Neural cell (in vitro differentiated cells): ENCODE results near the gene NTF3.

Source experiments
- CTCF ChIP-seq: fragments of 450-650 bp; IDR thresholded peaks from 2 replicates; pipeline ENCODE4 v1.5.1; 2014; ENCODE audit warnings: antibody characterized with exemption, mild to moderate bottlenecking, moderate library complexity; ENCODE audit not compliant: poor library complexity, severe bottlenecking
- EP300 ChIP-seq: fragments of 450-650 bp; conservative IDR thresholded peaks from 2 replicates; pipeline ENCODE4 v1.6.1; 2014; ENCODE audit warnings: antibody characterized with exemption, mild to moderate bottlenecking, moderate library complexity; ENCODE audit not compliant: poor library complexity, severe bottlenecking
- EZH2 ChIP-seq: fragments of 200-600, 300-800 bp; shearing (Covaris generic), sonication (generic); IDR thresholded peaks from 2 replicates; pipeline ENCODE4 v1.6.1; 2014; ENCODE audit warnings: antibody characterized with exemption, low read length, borderline replicate concordance, mild to moderate bottlenecking; ENCODE audit not compliant: insufficient read depth, poor library complexity, severe bottlenecking
- MXI1 ChIP-seq: fragments of 450-650 bp; conservative IDR thresholded peaks from 2 replicates; pipeline ENCODE4 v1.6.1; 2014; ENCODE audit warnings: antibody characterized with exemption, mild to moderate bottlenecking; ENCODE audit not compliant: poor library complexity, severe bottlenecking
- POLR2AphosphoS5 ChIP-seq: IDR thresholded peaks from 2 replicates; pipeline ENCODE4 v1.6.1; 2012
- RAD21 ChIP-seq: fragments of 450-650 bp; conservative IDR thresholded peaks from 2 replicates; pipeline ENCODE4 v1.6.1; 2014; ENCODE audit warnings: antibody characterized with exemption, mild to moderate bottlenecking, moderate library complexity
- TAF1 ChIP-seq: IDR thresholded peaks from 2 replicates; pipeline ENCODE4 v1.6.1; 2012; ENCODE audit warnings: low read depth

GRCh38 chr12:5493018-5493417 lies 61.1 kb downstream of the NTF3 start:
- TF ChIP-seq MXI1 (no peak), CTCF (no peak), RAD21 (no peak), TAF1 (no peak), POLR2AphosphoS5 (no peak), EZH2 (no peak), EP300 (no peak)
